GM23338 (cell line): ENCODE results near the gene CYSRT1. TPM values are rescaled to one million over a fixed set of nuclear protein-coding genes. Genes with fewer than 3 reads are reported as not detected.

Experiments
- ATAC-seq: fragments of 200-7000 bp; cut with Tn5 transposase; 3 replicates; pipeline ENCODE4 v1.9.1; 2020
- DNase-seq: peaks from one replicate; pipeline ENCODE4 v3.0.0-alpha.2; 2015; ENCODE audit warnings: low spot score
- H2AFZ ChIP-seq: fragments of 200-600 bp; sonication (generic); 2 replicates; pipeline ENCODE4 v1.8.0; 2016; ENCODE audit warnings: antibody characterized with exemption, mild to moderate bottlenecking, moderate library complexity
- H3F3A ChIP-seq: fragments of 200-600 bp; sonication (generic); replicated peaks from 2 replicates; pipeline ENCODE4 v1.8.0; 2017; ENCODE audit warnings: antibody characterized with exemption, mixed run types, low read depth
- H3K27ac ChIP-seq: fragments of 200-600 bp; sonication (generic); 2 replicates; pipeline ENCODE4 v1.6.1; 2016; ENCODE audit warnings: low read depth
- H3K27me3 ChIP-seq: fragments of 200-600 bp; sonication (generic); 2 replicates; pipeline ENCODE4 v1.8.0; 2016; ENCODE audit warnings: mild to moderate bottlenecking, mixed run types, moderate library complexity; ENCODE audit not compliant: insufficient read depth
- H3K36me3 ChIP-seq: fragments of 200-600 bp; sonication (generic); 2 replicates; pipeline ENCODE4 v1.8.0; 2016; ENCODE audit warnings: mild to moderate bottlenecking; ENCODE audit not compliant: insufficient read depth
- H3K4me1 ChIP-seq: fragments of 200-600 bp; sonication (generic); 2 replicates; pipeline ENCODE4 v1.8.0; 2016; ENCODE audit warnings: mild to moderate bottlenecking, moderate library complexity; ENCODE audit not compliant: insufficient read depth
- H3K4me2 ChIP-seq: fragments of 200-600 bp; sonication (generic); 2 replicates; pipeline ENCODE4 v1.7.1; 2017; ENCODE audit warnings: mixed run types
- H3K4me3 ChIP-seq: fragments of 200-600 bp; sonication (generic); 2 replicates; pipeline ENCODE4 v1.6.1; 2016; ENCODE audit warnings: mixed run types
- H3K79me2 ChIP-seq: fragments of 200-600 bp; sonication (generic); replicated peaks from 2 replicates; pipeline ENCODE4 v1.8.0; 2017; ENCODE audit warnings: mild to moderate bottlenecking; ENCODE audit not compliant: insufficient read depth
- H3K9me2 ChIP-seq: fragments of 200-600 bp; sonication (generic); 2 replicates; pipeline ENCODE4 v1.8.0; 2017; ENCODE audit not compliant: insufficient read depth
- H4K20me1 ChIP-seq: fragments of 200-600 bp; sonication (generic); replicated peaks from 2 replicates; pipeline ENCODE4 v1.8.0; 2017; ENCODE audit warnings: mild to moderate bottlenecking; ENCODE audit not compliant: insufficient read depth
- H3K27ac Mint-ChIP-seq: 2 replicates; pipeline ENCODE4 v1.8.0; 2020; ENCODE audit warnings: inconsistent platforms, mild to moderate bottlenecking, moderate library complexity, mixed read lengths
- H3K27me3 Mint-ChIP-seq: 3 replicates; pipeline ENCODE4 v1.8.0; 2022; ENCODE audit warnings: low read depth, mild to moderate bottlenecking, moderate library complexity, mixed read lengths, inconsistent platforms; ENCODE audit not compliant: insufficient read depth, poor library complexity
- H3K36me3 Mint-ChIP-seq: 3 replicates; pipeline ENCODE4 v1.8.0; 2021; ENCODE audit warnings: low read depth, mild to moderate bottlenecking, inconsistent platforms, moderate library complexity, mixed read lengths
- H3K4me1 Mint-ChIP-seq: 3 replicates; pipeline ENCODE4 v1.8.0; 2020; ENCODE audit warnings: mild to moderate bottlenecking, inconsistent platforms, mixed read lengths
- H3K4me3 Mint-ChIP-seq: 3 replicates; pipeline ENCODE4 v1.8.0; 2021; ENCODE audit warnings: moderate library complexity, mild to moderate bottlenecking, inconsistent platforms, mixed read lengths
- H3K9me3 Mint-ChIP-seq: 3 replicates; pipeline ENCODE4 v1.8.0; 2020; ENCODE audit warnings: moderate library complexity, mild to moderate bottlenecking, inconsistent platforms, mixed read lengths
- CREB1 ChIP-seq: fragments of 250-450 bp; sonication (Bioruptor Pico); IDR thresholded peaks from 2 replicates; pipeline ENCODE4 v1.5.0; 2020; ENCODE audit warnings: low read depth, mild to moderate bottlenecking, moderate library complexity
- ETS1 ChIP-seq: IDR thresholded peaks from 2 replicates; pipeline ENCODE4 v1.6.1; 2016; ENCODE audit warnings: antibody characterized with exemption
- EZH2 ChIP-seq: fragments of 200-600 bp; sonication (generic); IDR thresholded peaks from one replicate; pipeline ENCODE4 v1.8.0; 2017; ENCODE audit warnings: antibody characterized with exemption, mild to moderate bottlenecking, low read depth; ENCODE audit not compliant: unreplicated experiment
- JUNB ChIP-seq: IDR thresholded peaks from one replicate; pipeline ENCODE4 v1.6.1; 2016; ENCODE audit warnings: antibody characterized with exemption; ENCODE audit not compliant: unreplicated experiment
- NANOG ChIP-seq: IDR thresholded peaks from 2 replicates; pipeline ENCODE4 v1.6.1; 2016; ENCODE audit warnings: antibody characterized with exemption, borderline replicate concordance
- REST ChIP-seq: IDR thresholded peaks from one replicate; pipeline ENCODE4 v1.6.1; 2018; ENCODE audit warnings: antibody characterized with exemption; ENCODE audit not compliant: unreplicated experiment
- ZNF114 ChIP-seq: fragments of 250-450 bp; sonication (Bioruptor Pico); IDR thresholded peaks from 2 replicates; pipeline ENCODE4 v1.5.0; 2020; ENCODE audit warnings: mild to moderate bottlenecking, moderate library complexity
- ZNF331 ChIP-seq: fragments of 250-450 bp; sonication (Bioruptor Pico); IDR thresholded peaks from 2 replicates; pipeline ENCODE4 v1.5.0; 2020; ENCODE audit warnings: low read depth, mild to moderate bottlenecking, moderate library complexity
- polyA plus RNA-seq: library from polyadenylated mRNA; unstranded; fragments of >200 nt; fragmentation: Nextera tagmentation; extraction: Ambion mirVana; gene quantifications from 2 replicates; pipeline ENCODE4 v1.2.1, GENCODE V29; 2016
- total RNA-seq: library from RNA; depleted of rRNA; stranded (reverse); fragments of >200 nt; shearing (Covaris generic); gene quantifications from 2 replicates; pipeline ENCODE4 v1.2.3, GENCODE V29; 2014

The CYSRT1 gene
- total and polyA plus RNA-seq, 2 experiments from 2014 or later = 2.0 to 3.2 TPM

GRCh38 chr9:137214620-137215019 lies 10.4 kb upstream of the CYSRT1 start:
- no peak overlapping the region for H2AFZ ChIP-seq
- TF ChIP-seq JUNB = no peak
- TF ChIP-seq EZH2 = no peak
- TF ChIP-seq ZNF331 (CRISPR knock-in tag) = no peak
- TF ChIP-seq ZNF114 = no peak
- TF ChIP-seq REST = no peak
- TF ChIP-seq ETS1 = no peak
- TF ChIP-seq CREB1 (CRISPR knock-in tag) = no peak
- TF ChIP-seq NANOG = no peak
- H3K9me2 ChIP-seq = no peaks in the 10 kb centered on the region
- peaks cover 2% of the 10 kb centered on the region for H3K27me3 Mint-ChIP-seq
- H4K20me1 ChIP-seq = no peaks in the 10 kb centered on the region; the same call in 1 of the 2 replicates
- H3K36me3 Mint-ChIP-seq = peaks cover 8% of the 10 kb centered on the region
- H3K9me3 Mint-ChIP-seq = no peaks in the 10 kb centered on the region; the same call in 2 of the 3 replicates
- no peak overlapping the region for H3K4me2 ChIP-seq
- no peaks in the 10 kb centered on the region for H3K79me2 ChIP-seq
- no peak overlapping the region for H3K4me3 ChIP-seq
- no peaks in the 10 kb centered on the region for H3K27me3 ChIP-seq
- H3K4me1 Mint-ChIP-seq = peaks cover 7% of the 10 kb centered on the region; the same call in 2 of the 3 replicates
- no peak overlapping the region for H3K4me3 Mint-ChIP-seq
- 0 out of 2 replicates have a peak, but pooled peaks cover 3% of the 10 kb centered on the region for H3K4me1 ChIP-seq
- 0 out of 2 replicates have a peak, but pooled peaks cover 3% of the 10 kb centered on the region for H3F3A ChIP-seq
- ATAC-seq (no peak), DNase-seq (no peak)
- H3K36me3 ChIP-seq = no peaks in the 10 kb centered on the region
- no peak overlapping the region for H3K27ac ChIP-seq
- no peak overlapping the region for H3K27ac Mint-ChIP-seq

GRCh38 chr9:137215196-137215986 lies 9.6 kb upstream of the CYSRT1 start:
- Histone ChIP-seq H3K4me1 (0 out of 2 replicates have a peak, but pooled peaks cover 3% of the 10 kb centered on the region), H3K27ac (no peak overlapping the region), H3K9me2 (no peaks in the 10 kb centered on the region), H4K20me1 (no peaks in the 10 kb centered on the region; the same call in 1 of the 2 replicates), H3K4me2 (no peak overlapping the region), H3K79me2 (no peaks in the 10 kb centered on the region), H3K36me3 (no peaks in the 10 kb centered on the region), H3K27me3 (no peaks in the 10 kb centered on the region), H3F3A (0 out of 2 replicates have a peak, but pooled peaks cover 3% of the 10 kb centered on the region), H2AFZ (no peak overlapping the region), H3K4me3 (no peak overlapping the region)
- H3K9me3 Mint-ChIP-seq = no peaks in the 10 kb centered on the region; the same call in 2 of the 3 replicates
- H3K4me3 Mint-ChIP-seq = no peak overlapping the region
- H3K36me3 Mint-ChIP-seq = peaks cover 5% of the 10 kb centered on the region; the same call in 2 of the 3 replicates
- DNase-seq (no peak), ATAC-seq (no peak)
- no peaks in the 10 kb centered on the region for H3K27me3 Mint-ChIP-seq
- TF ChIP-seq NANOG (no peak), REST (no peak), ZNF331 (CRISPR knock-in tag) (no peak)
- H3K27ac Mint-ChIP-seq = no peak overlapping the region
- H3K4me1 Mint-ChIP-seq = peaks cover 7% of the 10 kb centered on the region; the same call in 2 of the 3 replicates
